Chondrocyte (in vitro differentiated cells): ENCODE results near the gene SECTM1. TPM values are rescaled to one million over a fixed set of nuclear protein-coding genes. Genes with fewer than 3 reads are reported as not detected.

Source experiments
- DNase-seq: peaks from one replicate; pipeline ENCODE4 v3.0.0; 2021; ENCODE audit warnings: mixed read lengths, low spot score
- H3K27ac Mint-ChIP-seq: one replicate; pipeline ENCODE4 v1.8.0; 2021; ENCODE audit warnings: mild to moderate bottlenecking, moderate library complexity, mixed read lengths; ENCODE audit not compliant: unreplicated experiment
- H3K27me3 Mint-ChIP-seq: 2 replicates; pipeline ENCODE4 v1.8.0; 2021; ENCODE audit warnings: low read depth, mixed read lengths
- H3K36me3 Mint-ChIP-seq: 2 replicates; pipeline ENCODE4 v1.8.0; 2021; ENCODE audit warnings: low read depth, mixed read lengths
- H3K4me1 Mint-ChIP-seq: 2 replicates; pipeline ENCODE4 v1.8.0; 2021; ENCODE audit warnings: low read depth, mild to moderate bottlenecking, mixed read lengths
- H3K4me3 Mint-ChIP-seq: one replicate; pipeline ENCODE4 v1.8.0; 2021; ENCODE audit warnings: mild to moderate bottlenecking, moderate library complexity, mixed read lengths; ENCODE audit not compliant: unreplicated experiment
- H3K9me3 Mint-ChIP-seq: 2 replicates; pipeline ENCODE4 v1.8.0; 2021; ENCODE audit warnings: low read depth, mixed read lengths
- CTCF ChIP-seq: fragments of 200-600 bp; sonication (generic); IDR thresholded peaks from 2 replicates; pipeline ENCODE4 v1.5.0; 2021; ENCODE audit warnings: antibody characterized with exemption, mild to moderate bottlenecking, moderate library complexity
- total RNA-seq: library from RNA; stranded (reverse); gene quantifications from 3 replicates; pipeline ENCODE4 v1.2.1, GENCODE V29; 2021

Gene SECTM1
- total RNA-seq, 1 donor from 2014 or later = 2.1 TPM

- H3K27me3 Mint-ChIP-seq = peaks cover 22% of the 10 kb centered on the region
- DNase-seq = no peak
- no peak for TF ChIP-seq CTCF
- no peak overlapping the region for H3K27ac Mint-ChIP-seq
- H3K9me3 Mint-ChIP-seq = no peaks in the 10 kb centered on the region
- peaks cover 3% of the 10 kb centered on the region for H3K4me1 Mint-ChIP-seq
- no peaks in the 10 kb centered on the region for H3K36me3 Mint-ChIP-seq
- no peak overlapping the region for H3K4me3 Mint-ChIP-seq
Measured at GRCh38 chr17:82353484-82353883, 19.9 kb upstream of the SECTM1 start.

- TF ChIP-seq CTCF = peak; percentile 98
- H3K27ac Mint-ChIP-seq = no peak overlapping the region
Measured at GRCh38 chr17:82351713-82352488, 18.3 kb upstream of the SECTM1 start.

GRCh38 chr17:82351254-82351712 lies 17.7 kb upstream of the SECTM1 start:
- no peak for TF ChIP-seq CTCF
- H3K36me3 Mint-ChIP-seq = no peaks in the 10 kb centered on the region
- H3K9me3 Mint-ChIP-seq = no peaks in the 10 kb centered on the region
- DNase-seq = no peak
- H3K4me1 Mint-ChIP-seq = peaks cover 2% of the 10 kb centered on the region
- no peak overlapping the region for H3K27ac Mint-ChIP-seq
- H3K27me3 Mint-ChIP-seq = peaks cover 24% of the 10 kb centered on the region
- H3K4me3 Mint-ChIP-seq = no peak overlapping the region

More at GRCh38 chr17:82351713-82352488, 18.3 kb upstream of the SECTM1 start:
- H3K36me3 Mint-ChIP-seq = no peaks in the 10 kb centered on the region
- peaks cover 19% of the 10 kb centered on the region for H3K27me3 Mint-ChIP-seq
- H3K9me3 Mint-ChIP-seq = no peaks in the 10 kb centered on the region
- no peak overlapping the region for H3K4me3 Mint-ChIP-seq
- DNase-seq = no peak
- H3K4me1 Mint-ChIP-seq = peaks cover 2% of the 10 kb centered on the region

GRCh38 chr17:82350182-82351030 lies 16.8 kb upstream of the SECTM1 start:
- H3K27ac Mint-ChIP-seq = no peak overlapping the region
- peaks cover 22% of the 10 kb centered on the region for H3K27me3 Mint-ChIP-seq
- no peak for DNase-seq
- H3K4me3 Mint-ChIP-seq = no peak overlapping the region
- peaks cover 2% of the 10 kb centered on the region for H3K4me1 Mint-ChIP-seq
- no peak for TF ChIP-seq CTCF
- no peaks in the 10 kb centered on the region for H3K36me3 Mint-ChIP-seq
- no peaks in the 10 kb centered on the region for H3K9me3 Mint-ChIP-seq

- no peak overlapping the region for H3K27ac Mint-ChIP-seq
- no peak for DNase-seq
- no peaks in the 10 kb centered on the region for H3K36me3 Mint-ChIP-seq
- H3K4me3 Mint-ChIP-seq = no peak overlapping the region
- no peaks in the 10 kb centered on the region for H3K9me3 Mint-ChIP-seq
- H3K4me1 Mint-ChIP-seq = peaks cover 2% of the 10 kb centered on the region
- TF ChIP-seq CTCF = no peak
- H3K27me3 Mint-ChIP-seq = peaks cover 17% of the 10 kb centered on the region
Measured at GRCh38 chr17:82349287-82349701, 15.7 kb upstream of the SECTM1 start.
